Rectal smooth muscle tissue (tissue), 1 donor: Measurements from ENCODE around the gene DHRSX.

Experiments used
- H3K27ac ChIP-seq: one replicate; pipeline ENCODE4 v1.7.0; 2013; ENCODE audit warnings: low read depth, low read length, inconsistent platforms
- H3K27me3 ChIP-seq: one replicate; pipeline ENCODE4 v1.7.0; 2013; ENCODE audit warnings: low read length; ENCODE audit not compliant: control insufficient read depth, insufficient read depth
- H3K36me3 ChIP-seq: one replicate; pipeline ENCODE4 v1.7.0; 2013; ENCODE audit warnings: low read length; ENCODE audit not compliant: control insufficient read depth, insufficient read depth
- H3K4me1 ChIP-seq: one replicate; pipeline ENCODE4 v1.7.0; 2013; ENCODE audit warnings: low read length; ENCODE audit not compliant: control insufficient read depth, insufficient read depth
- H3K4me3 ChIP-seq: one replicate; pipeline ENCODE4 v1.7.0; 2013; ENCODE audit warnings: low read length
- H3K9ac ChIP-seq: one replicate; pipeline ENCODE4 v1.7.0; 2013; ENCODE audit warnings: low read length

DHRSX gene

DNA sequence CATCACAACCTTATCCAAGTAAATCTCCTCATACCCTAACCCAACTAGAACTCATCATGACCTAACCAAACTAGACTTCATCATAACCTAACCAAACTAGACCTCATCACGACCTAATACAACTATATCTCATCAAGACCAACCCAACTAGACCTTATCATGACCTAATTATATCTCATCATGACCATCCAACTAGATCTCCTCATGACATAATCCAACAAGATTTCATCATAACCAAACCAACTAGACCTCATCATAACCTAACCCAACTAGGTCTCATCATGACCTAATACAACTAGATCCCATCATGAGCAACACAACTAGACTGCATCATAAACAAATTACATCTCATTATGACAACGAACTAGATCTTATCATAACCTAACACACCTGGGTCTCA is 86.4 kb downstream of the DHRSX start:
- H3K4me1 ChIP-seq = no peaks in the 10 kb centered on the region
- H3K9ac ChIP-seq = no peak overlapping the region
- H3K4me3 ChIP-seq = no peak overlapping the region
- no peaks in the 10 kb centered on the region for H3K27me3 ChIP-seq
- H3K27ac ChIP-seq = no peak overlapping the region
- no peaks in the 10 kb centered on the region for H3K36me3 ChIP-seq

DNA sequence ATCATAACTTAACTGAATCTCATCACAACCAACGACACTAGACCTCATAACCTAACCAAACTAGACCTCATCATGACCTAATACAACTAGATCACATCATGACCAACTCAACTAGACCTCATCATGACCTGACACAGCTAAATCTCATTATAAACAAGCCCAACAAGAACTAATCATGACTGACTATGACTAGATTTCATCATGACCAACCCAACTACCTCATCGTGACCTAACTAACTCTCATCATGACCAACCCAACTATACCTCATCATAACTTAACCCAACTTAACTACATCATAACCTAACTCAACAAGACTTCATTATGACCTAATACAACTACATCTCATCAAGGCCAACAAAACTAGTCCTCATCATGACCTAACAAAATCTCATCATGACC is 86.8 kb downstream of the DHRSX start:
- H3K9ac ChIP-seq = no peak overlapping the region
- no peaks in the 10 kb centered on the region for H3K4me1 ChIP-seq
- no peaks in the 10 kb centered on the region for H3K27me3 ChIP-seq
- H3K27ac ChIP-seq = no peak overlapping the region
- no peak overlapping the region for H3K4me3 ChIP-seq
- no peaks in the 10 kb centered on the region for H3K36me3 ChIP-seq

DNA sequence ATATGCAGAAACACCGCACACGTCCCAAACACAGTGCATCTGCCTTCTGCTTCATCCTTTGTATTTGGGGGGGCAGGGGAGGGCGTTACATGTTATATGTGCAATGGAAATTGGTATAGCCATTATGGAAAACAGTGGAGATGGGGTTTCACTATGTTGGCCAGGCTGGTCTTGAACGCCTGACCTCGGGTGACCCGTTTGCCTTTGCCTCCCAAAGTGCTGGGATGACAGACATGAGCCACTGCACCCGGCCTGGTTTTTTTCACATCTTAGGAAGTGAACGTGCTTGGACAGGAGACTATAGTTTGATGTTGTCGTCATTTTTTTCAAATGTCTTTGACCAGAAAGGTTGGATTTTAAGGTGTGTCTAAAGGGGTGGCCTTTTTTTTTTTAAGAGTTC is 88.6 kb downstream of the DHRSX start:
- Histone ChIP-seq H3K9ac (no peak overlapping the region), H3K27ac (no peak overlapping the region), H3K27me3 (no peaks in the 10 kb centered on the region), H3K4me3 (no peak overlapping the region), H3K4me1 (no peaks in the 10 kb centered on the region), H3K36me3 (peaks cover 3% of the 10 kb centered on the region)

DNA sequence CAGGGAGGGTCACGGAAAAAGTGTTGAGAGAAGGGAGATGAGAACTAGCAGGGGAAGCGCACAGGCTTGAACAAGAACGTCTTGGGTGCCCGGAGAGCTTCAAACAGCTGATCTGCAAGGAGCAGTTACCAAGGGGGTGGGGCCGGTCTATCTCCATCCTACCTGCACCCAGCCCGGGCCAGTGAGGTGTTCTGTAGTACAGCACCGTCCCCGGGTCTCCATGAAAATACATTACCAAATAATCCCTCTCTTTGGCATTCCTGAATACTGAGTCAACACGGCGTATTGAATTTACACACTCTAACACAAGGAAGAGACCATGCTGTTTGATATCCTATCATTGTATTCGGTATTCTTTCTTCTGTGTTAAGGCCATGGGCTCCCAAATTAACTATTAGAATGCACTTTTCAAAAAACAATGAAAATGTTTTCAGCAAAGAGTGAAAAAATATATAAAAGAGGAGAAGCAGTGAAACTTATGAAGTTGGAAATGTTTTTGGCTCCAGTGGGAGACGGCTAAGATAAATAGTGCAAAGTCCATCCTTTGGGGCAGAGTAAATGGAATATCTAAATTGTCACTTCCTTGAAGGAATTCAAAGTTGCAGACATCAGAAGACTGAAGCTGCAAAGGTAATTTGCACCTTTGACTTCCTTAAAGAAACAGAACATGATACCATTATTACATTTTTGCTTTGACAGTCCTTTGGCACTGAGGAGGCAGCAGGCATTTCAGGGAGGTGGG is 90.3 kb downstream of the DHRSX start:
- Histone ChIP-seq H3K4me1 (no peaks in the 10 kb centered on the region), H3K27ac (no peak overlapping the region), H3K27me3 (no peaks in the 10 kb centered on the region), H3K9ac (no peak overlapping the region), H3K36me3 (peaks cover 4% of the 10 kb centered on the region), H3K4me3 (no peak overlapping the region)

DNA sequence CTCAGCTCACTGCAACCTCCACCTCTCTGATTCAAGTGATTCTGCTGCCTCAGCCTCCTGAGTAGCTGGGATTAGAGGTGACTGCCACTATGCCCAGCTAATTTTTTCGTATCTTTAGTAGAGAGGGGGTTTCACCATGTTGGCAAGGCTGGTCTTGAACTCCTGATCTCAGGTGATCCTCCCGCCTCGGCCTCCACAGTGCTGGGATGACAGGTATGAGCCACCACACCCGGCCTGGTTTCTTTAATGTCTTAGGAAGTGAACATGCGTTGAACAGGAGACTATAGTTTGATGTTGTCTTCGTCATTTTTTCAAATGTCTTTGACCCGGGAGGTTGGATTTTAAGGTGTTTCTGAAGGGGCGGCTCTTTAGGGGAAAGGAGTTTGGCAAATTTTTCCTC is 91.0 kb downstream of the DHRSX start:
- Histone ChIP-seq H3K36me3 (peaks cover 4% of the 10 kb centered on the region), H3K27me3 (no peaks in the 10 kb centered on the region), H3K27ac (no peak overlapping the region), H3K9ac (no peak overlapping the region), H3K4me3 (no peak overlapping the region), H3K4me1 (no peaks in the 10 kb centered on the region)

DNA sequence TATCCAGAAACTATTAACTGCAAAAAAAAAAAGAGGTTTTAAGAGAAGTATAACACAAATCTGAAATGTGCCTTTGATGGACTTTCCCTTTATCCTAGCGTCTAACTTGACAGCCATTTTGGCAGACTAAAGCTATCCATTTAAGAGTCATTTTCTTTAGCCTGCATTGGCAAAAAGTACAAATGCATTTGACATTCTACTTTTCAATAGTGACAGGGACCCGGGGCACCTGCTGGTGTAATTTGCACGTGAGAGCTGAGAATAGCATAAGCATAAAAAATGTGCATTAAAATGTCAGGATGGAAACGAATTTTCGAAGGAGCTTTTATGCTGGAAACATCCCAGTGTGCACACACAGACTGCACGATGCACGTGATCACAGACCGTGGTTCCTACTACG is 91.9 kb downstream of the DHRSX start:
- peaks cover 4% of the 10 kb centered on the region for H3K36me3 ChIP-seq
- H3K27ac ChIP-seq = no peak overlapping the region
- H3K27me3 ChIP-seq = no peaks in the 10 kb centered on the region
- no peak overlapping the region for H3K9ac ChIP-seq
- H3K4me1 ChIP-seq = no peaks in the 10 kb centered on the region
- H3K4me3 ChIP-seq = no peak overlapping the region

DNA sequence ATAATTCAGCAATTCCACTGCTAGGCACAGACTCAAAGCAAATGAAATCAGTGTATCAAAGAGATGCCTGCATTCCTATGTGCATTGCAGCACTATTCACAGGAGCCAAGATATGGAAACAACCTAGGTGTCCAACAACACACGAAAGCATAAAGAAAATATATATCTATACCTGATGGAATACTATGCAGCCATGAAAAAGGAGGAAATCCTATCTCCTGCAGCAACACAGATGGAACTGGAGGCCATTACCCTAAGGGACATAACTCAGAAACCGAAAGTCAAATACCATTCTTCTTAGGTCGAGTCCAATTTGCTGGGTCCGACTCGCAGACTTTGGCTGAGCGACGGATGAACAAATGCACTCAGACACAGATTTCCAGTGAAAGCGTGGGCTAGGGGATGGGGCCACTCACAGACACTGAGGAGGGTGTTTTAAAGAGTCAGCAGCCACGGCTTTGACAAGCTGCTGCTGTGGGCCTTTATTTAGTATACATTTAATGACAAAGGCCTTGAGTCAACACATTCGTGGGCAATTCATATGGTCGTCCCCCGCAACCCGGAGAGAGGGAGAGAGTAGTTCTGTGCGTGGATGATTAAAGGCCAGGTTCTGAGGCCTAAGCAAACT is 93.8 kb downstream of the DHRSX start:
- Histone ChIP-seq H3K9ac (no peak overlapping the region), H3K27me3 (no peaks in the 10 kb centered on the region), H3K27ac (no peak overlapping the region), H3K4me3 (no peak overlapping the region), H3K36me3 (peaks cover 4% of the 10 kb centered on the region), H3K4me1 (no peaks in the 10 kb centered on the region)

DNA sequence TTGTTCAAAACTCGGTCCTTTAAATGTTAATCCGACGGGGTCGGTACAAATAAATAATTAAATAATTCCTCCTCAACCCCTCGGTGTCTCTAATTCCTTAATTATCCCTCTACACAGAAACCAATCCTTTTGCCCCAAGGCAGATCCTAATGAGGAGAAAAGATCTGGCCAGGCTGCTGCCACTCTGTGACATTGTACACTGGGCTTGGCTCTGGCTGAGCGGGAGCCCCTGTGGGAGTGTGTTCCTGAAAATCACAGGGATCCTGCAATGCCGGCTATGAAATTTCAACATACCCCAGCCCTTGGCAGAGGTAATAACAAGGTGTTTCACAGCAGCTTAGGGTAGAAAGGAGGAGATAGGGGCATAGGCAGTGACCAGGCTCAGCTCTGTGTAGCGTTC is 96.0 kb downstream of the DHRSX start:
- H3K27ac ChIP-seq = no peak overlapping the region

DNA sequence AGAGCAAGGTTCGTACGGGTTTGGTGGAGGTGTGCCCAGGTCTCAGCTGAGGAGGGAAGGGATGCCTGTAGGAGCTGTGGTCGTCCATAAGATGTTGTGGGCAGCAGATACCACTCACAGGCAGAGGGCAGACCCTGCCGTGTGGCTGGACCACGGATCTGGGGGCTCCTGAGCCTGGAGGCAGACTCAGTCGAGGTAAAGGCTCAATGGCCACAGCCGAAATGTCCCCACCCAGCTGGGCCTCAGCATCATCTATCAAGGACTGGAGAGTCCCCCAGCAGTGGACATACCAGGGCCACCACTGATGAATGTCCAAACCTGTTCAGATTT is 98.5 kb downstream of the DHRSX start:
- H3K27me3 ChIP-seq = no peaks in the 10 kb centered on the region
- H3K4me3 ChIP-seq = no peak overlapping the region
- H3K27ac ChIP-seq = no peak overlapping the region
- peaks cover 3% of the 10 kb centered on the region for H3K36me3 ChIP-seq
- no peak overlapping the region for H3K9ac ChIP-seq
- H3K4me1 ChIP-seq = no peaks in the 10 kb centered on the region

More for the DNA sequence above, 96.0 kb downstream of the DHRSX start:
- H3K36me3 ChIP-seq = peaks cover 4% of the 10 kb centered on the region
- no peak overlapping the region for H3K9ac ChIP-seq
- no peaks in the 10 kb centered on the region for H3K4me1 ChIP-seq
- no peak overlapping the region for H3K4me3 ChIP-seq
- H3K27me3 ChIP-seq = no peaks in the 10 kb centered on the region

DNA sequence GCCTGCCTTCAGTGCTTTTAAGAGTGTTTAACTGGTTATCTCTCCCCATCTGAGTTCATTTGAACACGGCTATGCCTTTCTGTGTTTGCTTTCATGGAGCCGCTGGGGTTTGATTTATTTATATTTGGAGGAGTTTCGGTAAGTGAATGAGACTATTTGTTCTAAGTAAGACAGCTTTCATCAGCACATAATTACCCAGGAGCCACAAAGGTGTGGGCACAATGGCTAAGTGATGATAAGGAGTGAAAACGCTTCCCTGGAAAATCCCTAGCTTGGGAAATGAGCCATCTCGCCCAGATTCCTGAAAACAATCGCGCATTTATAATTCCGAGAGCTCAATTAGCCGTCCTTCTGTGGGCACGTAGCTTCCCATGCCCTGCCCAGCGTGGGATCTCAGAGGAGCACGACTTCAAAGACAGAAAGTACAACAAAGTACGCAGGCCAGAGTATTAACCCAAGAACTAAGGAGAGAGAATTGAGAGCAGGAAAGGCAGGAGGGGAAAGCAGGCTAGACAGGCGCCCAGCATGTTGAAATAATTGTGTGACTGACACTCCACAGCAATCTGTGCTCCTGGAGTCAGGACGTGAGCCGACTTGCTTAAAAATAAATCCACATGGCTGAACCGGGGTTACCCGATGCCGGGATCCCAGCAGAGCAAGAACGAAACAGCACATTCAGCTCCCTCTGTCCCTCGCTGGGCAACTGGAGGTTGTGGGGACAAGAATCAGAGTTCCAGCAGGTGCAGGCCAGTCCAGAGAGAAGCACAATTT is 99.0 kb downstream of the DHRSX start:
- Histone ChIP-seq H3K27ac (no peak overlapping the region), H3K4me1 (no peaks in the 10 kb centered on the region), H3K27me3 (no peaks in the 10 kb centered on the region), H3K36me3 (no peaks in the 10 kb centered on the region), H3K9ac (no peak overlapping the region), H3K4me3 (peak overlapping the region; percentile 9)

DNA sequence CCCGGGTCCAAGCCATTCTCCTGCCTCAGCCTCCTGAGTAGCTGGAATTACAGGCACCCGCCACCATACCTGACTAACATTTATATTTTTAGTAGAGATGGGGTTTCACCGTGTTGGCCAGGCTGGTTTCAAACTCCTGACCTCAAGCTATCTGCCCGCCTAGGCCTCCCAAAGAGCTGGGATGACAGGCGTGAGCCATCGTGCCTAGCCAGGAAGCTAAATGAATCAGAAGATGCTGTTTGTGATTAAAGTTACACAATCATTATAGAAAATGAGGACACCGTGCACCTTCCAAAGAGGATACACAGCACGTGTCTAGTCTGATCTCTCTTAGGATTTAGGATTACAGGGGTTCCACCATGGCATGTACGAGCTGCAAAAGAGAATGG is 99.6 kb downstream of the DHRSX start:
- Histone ChIP-seq H3K4me1 (no peaks in the 10 kb centered on the region), H3K4me3 (no peak overlapping the region), H3K9ac (no peak overlapping the region), H3K36me3 (no peaks in the 10 kb centered on the region), H3K27ac (no peak overlapping the region), H3K27me3 (no peaks in the 10 kb centered on the region)

DNA sequence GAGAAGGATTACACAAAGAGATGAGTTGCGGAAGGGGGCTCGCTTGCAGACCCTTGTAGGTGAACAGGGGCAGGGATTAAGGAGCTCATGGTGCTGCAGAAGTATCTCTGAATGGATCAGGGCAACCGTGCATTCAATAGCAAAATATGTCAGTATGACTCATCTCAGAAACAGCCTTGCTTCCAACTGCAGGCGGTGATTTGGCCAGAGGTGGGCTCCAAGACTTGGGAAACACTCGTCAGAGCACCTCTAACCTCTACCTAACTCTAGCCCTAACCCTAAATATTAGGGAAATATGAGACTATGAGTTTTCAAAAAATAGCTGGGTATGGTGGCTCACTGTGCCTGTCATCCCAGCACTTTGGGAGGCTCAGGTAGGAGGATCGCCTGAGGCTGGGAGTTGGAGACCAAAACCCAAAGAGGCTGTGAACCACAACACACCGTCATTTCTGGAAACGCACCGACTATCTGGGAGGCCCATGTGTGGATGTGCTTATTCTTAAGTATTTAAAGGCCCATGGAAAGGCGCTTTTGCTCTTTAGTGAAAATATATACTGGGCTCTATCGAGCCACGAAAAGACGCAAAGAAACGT is 102.6 kb downstream of the DHRSX start:
- Histone ChIP-seq H3K36me3 (no peaks in the 10 kb centered on the region), H3K27me3 (no peaks in the 10 kb centered on the region), H3K4me1 (no peaks in the 10 kb centered on the region), H3K9ac (no peak overlapping the region), H3K27ac (no peak overlapping the region), H3K4me3 (no peak overlapping the region)
